ENCODE measurements around the gene MAGI2. TPM values are rescaled to one million over a fixed set of nuclear protein-coding genes. Genes with fewer than 3 reads are reported as not detected.

MAGI2 gene
- total RNA-seq, 1 experiment from 2014 or later: 0.07 TPM

DNA sequence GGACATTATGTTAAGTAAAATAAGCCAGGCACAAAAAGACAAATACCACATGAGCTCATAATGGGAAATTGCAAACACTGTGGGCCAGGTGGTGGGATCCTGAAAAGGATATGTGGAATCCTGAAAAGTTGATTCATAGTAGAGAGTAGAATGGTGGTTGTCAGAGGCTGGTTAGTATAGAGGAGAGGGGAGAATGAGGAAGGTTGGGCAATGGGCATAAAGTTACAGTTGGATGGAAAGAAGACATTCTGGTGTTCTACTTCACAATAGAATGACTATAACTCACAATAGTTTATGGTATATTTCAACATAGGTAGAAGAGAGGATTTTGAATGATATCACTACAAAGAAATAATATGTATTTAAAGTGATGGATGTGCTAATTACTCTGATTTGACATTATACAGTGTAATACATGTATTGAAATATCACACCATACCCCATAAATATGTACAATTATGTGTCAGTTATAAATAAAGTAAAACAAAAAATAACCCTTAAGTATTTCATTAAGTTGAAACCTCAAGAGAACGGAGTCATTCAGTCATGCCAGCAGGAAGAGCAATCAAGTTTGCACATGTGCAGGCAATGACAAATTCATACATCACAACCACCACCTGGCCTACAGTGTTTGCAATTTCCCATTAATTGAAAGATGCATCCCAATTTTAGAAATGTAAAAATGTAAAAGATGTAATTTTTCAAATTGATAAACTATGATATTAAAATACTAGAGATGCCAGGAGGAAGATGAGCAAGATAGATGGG is 156.7 kb downstream of the MAGI2 start:
- H3K27me3 Mint-ChIP-seq (ENCODE audit: insufficient read depth, unreplicated experiment): no peaks in the 10 kb centered on the region
- POLR2A ChIA-PET: no interaction called here
- no peak overlapping the region for H3K27ac Mint-ChIP-seq (ENCODE audit: low read depth, unreplicated experiment)
- no peaks in the 10 kb centered on the region for H3K9me3 Mint-ChIP-seq (ENCODE audit: unreplicated experiment)
- no peak for DNase-seq (ENCODE audit: unreplicated experiment)
- intact Hi-C loops (cut with micrococcal nuclease): loop anchor here (5.0 kb wide), 1 partner anchor 751 kb away; no protein-coding TSS in a partner anchor
- H3K36me3 Mint-ChIP-seq (ENCODE audit: insufficient read depth, unreplicated experiment): no peaks in the 10 kb centered on the region
- CTCF ChIA-PET: interaction anchor here (0.5 to 5.1 kb wide), 14 partner anchors 8 to 1738 kb away, joined by 3 to 43 read pairs (median 4); no protein-coding TSS in a partner anchor
- BruUV-seq (replicated peaks): no TSS peak
- H3K4me3 Mint-ChIP-seq (ENCODE audit: unreplicated experiment): no peak overlapping the region
- TF ChIP-seq, protein P1, sequence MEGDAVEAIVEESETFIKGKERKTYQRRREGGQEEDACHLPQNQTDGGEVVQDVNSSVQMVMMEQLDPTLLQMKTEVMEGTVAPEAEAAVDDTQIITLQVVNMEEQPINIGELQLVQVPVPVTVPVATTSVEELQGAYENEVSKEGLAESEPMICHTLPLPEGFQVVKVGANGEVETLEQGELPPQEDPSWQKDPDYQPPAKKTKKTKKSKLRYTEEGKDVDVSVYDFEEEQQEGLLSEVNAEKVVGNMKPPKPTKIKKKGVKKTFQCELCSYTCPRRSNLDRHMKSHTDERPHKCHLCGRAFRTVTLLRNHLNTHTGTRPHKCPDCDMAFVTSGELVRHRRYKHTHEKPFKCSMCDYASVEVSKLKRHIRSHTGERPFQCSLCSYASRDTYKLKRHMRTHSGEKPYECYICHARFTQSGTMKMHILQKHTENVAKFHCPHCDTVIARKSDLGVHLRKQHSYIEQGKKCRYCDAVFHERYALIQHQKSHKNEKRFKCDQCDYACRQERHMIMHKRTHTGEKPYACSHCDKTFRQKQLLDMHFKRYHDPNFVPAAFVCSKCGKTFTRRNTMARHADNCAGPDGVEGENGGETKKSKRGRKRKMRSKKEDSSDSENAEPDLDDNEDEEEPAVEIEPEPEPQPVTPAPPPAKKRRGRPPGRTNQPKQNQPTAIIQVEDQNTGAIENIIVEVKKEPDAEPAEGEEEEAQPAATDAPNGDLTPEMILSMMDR (IDR thresholded peaks at IDR 0.05; ENCODE audit: unreplicated experiment): no peak
- peaks cover 13% of the 10 kb centered on the region for H3K4me1 Mint-ChIP-seq (ENCODE audit: insufficient read depth, unreplicated experiment)

DNA sequence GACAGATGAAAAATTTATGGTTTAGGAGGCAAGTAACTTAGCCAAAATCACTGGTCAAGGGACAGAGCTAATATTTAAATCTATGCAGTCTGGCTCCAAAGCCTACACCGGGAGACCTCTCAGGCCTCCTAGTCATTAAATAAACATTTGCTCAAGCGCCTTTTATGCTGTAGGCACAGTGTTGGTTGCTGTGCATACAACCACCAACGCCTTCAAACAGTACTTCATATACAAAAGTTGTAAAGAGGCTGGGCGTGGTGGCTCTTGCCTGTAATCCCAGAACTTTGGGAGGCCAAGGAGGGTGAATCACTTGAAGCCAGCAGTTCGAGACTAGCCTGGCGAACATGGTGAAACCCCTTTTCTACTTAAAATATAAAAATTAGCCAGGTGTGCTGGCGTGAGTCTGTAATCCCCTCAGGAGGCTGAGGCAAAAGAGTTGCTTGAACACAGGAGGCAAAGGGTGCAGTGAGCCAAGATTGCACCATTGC is 159.8 kb downstream of the MAGI2 start:
- intact Hi-C loops (cut with micrococcal nuclease): no loop called here

DNA sequence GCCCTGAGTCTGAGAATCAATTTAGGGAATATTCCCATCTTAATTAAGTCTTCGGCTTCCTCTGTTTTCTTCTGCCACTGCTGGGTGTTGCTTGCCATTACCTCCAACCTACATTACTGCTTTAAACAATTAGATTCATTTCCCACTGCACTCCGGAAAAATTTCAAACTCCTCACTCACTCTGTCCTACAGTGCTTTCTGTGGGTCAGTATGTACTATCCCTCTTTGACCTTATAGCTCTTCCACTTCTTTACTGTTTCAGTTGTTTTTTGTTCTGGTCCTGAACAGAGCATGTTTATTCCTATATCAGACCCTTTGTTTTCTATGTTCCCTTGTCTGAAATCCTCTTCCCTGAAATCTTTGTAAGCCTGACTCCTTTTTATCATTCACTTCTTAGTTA is 160.6 kb downstream of the MAGI2 start:
- Mint-ChIP-seq H3K4me3 (ENCODE audit: unreplicated experiment) (no peak overlapping the region), H3K27me3 (ENCODE audit: insufficient read depth, unreplicated experiment) (no peaks in the 10 kb centered on the region), H3K9me3 (ENCODE audit: unreplicated experiment) (no peaks in the 10 kb centered on the region), H3K27ac (ENCODE audit: low read depth, unreplicated experiment) (no peak overlapping the region), H3K4me1 (ENCODE audit: insufficient read depth, unreplicated experiment) (peaks cover 19% of the 10 kb centered on the region), H3K36me3 (ENCODE audit: insufficient read depth, unreplicated experiment) (no peaks in the 10 kb centered on the region)
- DNase-seq (ENCODE audit: unreplicated experiment): no peak
- ChIA-PET CTCF (interaction anchor here (0.6 to 1.6 kb wide), 3 partner anchors 11 to 420 kb away, joined by 4 to 5 read pairs (median 4); no protein-coding TSS in a partner anchor), POLR2A (interaction anchor here (0.6 to 1.3 kb wide), 2 partner anchors 10 to 227 kb away, joined by 3 to 5 read pairs; no protein-coding TSS in a partner anchor)
- intact Hi-C loops (cut with micrococcal nuclease): no loop called here
- TF ChIP-seq, protein P1 (IDR thresholded peaks at IDR 0.05; ENCODE audit: unreplicated experiment): no peak
- BruUV-seq (replicated peaks): no TSS peak

More for the DNA sequence above, 159.8 kb downstream of the MAGI2 start:
- no peaks in the 10 kb centered on the region for H3K36me3 Mint-ChIP-seq (ENCODE audit: insufficient read depth, unreplicated experiment)
- no peaks in the 10 kb centered on the region for H3K9me3 Mint-ChIP-seq (ENCODE audit: unreplicated experiment)
- peak; percentile 53 for DNase-seq (ENCODE audit: unreplicated experiment)
- no peak overlapping the region for H3K4me3 Mint-ChIP-seq (ENCODE audit: unreplicated experiment)
- no TSS peak for BruUV-seq (replicated peaks)
- peaks cover 19% of the 10 kb centered on the region for H3K4me1 Mint-ChIP-seq (ENCODE audit: insufficient read depth, unreplicated experiment)
- no peak overlapping the region for H3K27ac Mint-ChIP-seq (ENCODE audit: low read depth, unreplicated experiment)
- no peaks in the 10 kb centered on the region for H3K27me3 Mint-ChIP-seq (ENCODE audit: insufficient read depth, unreplicated experiment)
- CTCF ChIA-PET: interaction anchor here (0.7 to 1.6 kb wide), 3 partner anchors 12 to 70 kb away, joined by 3 to 5 read pairs (median 4); no protein-coding TSS in a partner anchor
- POLR2A ChIA-PET: interaction anchor here (1.3 kb wide), 1 partner anchor 11 kb away, joined by 5 read pairs; no protein-coding TSS in a partner anchor
- TF ChIP-seq, protein P1 (IDR thresholded peaks at IDR 0.05; ENCODE audit: unreplicated experiment): no peak

DNA sequence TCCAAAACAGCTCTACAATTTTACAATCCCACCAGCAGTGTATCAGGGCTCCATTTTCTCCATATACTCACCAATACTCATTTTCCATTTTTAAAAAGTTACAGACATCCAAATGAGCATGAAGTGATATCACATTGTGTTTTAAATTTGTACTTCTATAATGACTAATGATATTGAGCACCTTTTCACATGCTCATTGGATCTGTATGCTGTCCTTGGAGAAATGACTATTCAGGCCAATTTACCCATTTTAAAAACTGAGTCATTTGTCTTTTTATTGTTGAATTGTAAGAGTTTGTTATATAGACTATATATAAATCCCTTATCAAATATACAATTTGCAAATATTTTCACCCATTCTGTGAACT is 162.0 kb downstream of the MAGI2 start:
- no TSS peak for BruUV-seq (replicated peaks)
- no peaks in the 10 kb centered on the region for H3K27me3 Mint-ChIP-seq (ENCODE audit: insufficient read depth, unreplicated experiment)
- intact Hi-C loops (cut with micrococcal nuclease): no loop called here
- ChIA-PET POLR2A (no interaction called here), CTCF (interaction anchor here (0.6 kb wide), 1 partner anchor 20 kb away, joined by 4 read pairs; no protein-coding TSS in a partner anchor)
- H3K36me3 Mint-ChIP-seq (ENCODE audit: insufficient read depth, unreplicated experiment): no peaks in the 10 kb centered on the region
- no peak overlapping the region for H3K4me3 Mint-ChIP-seq (ENCODE audit: unreplicated experiment)
- no peaks in the 10 kb centered on the region for H3K9me3 Mint-ChIP-seq (ENCODE audit: unreplicated experiment)
- DNase-seq (ENCODE audit: unreplicated experiment): no peak
- TF ChIP-seq, protein P1 (IDR thresholded peaks at IDR 0.05; ENCODE audit: unreplicated experiment): no peak
- H3K4me1 Mint-ChIP-seq (ENCODE audit: insufficient read depth, unreplicated experiment): peaks cover 16% of the 10 kb centered on the region
- no peak overlapping the region for H3K27ac Mint-ChIP-seq (ENCODE audit: low read depth, unreplicated experiment)

All from MCF 10A (cell line).